HG03354 (cell line): ENCODE measurements around the gene EFNA5.
"Not testable (repeated sequence)": the region's sequence is repeated elsewhere in the genome, so short reads cannot be mapped to it uniquely, and the experiment has no call there.

Experiments used
- ATAC-seq: cut with Tn5 transposase; IDR thresholded peaks from one replicate; pipeline ENCODE4 v1.9.1; 2021; ENCODE audit warnings: mild to moderate bottlenecking; ENCODE audit not compliant: unreplicated experiment, poor library complexity, severe bottlenecking

The EFNA5 gene

DNA sequence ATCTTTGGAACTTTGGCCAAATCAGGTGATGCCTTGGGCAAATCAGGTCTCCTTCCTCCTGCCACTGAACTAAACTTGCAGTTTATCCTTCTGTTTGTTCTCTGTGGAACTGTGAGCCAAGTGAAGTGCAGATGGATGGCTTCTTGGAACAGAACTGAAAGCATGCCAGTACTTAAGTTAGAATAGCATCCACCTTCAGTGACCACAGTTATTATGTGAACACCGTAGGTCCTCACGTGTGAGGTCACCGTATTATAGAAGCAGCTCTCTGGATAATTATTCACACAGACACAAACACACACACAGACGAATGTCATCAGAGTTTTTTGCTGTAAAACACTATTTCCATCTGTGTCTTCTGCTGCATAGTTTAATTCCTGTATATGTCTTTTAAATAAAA is 162.6 kb downstream of the EFNA5 start:
- ATAC-seq, result no peak

DNA sequence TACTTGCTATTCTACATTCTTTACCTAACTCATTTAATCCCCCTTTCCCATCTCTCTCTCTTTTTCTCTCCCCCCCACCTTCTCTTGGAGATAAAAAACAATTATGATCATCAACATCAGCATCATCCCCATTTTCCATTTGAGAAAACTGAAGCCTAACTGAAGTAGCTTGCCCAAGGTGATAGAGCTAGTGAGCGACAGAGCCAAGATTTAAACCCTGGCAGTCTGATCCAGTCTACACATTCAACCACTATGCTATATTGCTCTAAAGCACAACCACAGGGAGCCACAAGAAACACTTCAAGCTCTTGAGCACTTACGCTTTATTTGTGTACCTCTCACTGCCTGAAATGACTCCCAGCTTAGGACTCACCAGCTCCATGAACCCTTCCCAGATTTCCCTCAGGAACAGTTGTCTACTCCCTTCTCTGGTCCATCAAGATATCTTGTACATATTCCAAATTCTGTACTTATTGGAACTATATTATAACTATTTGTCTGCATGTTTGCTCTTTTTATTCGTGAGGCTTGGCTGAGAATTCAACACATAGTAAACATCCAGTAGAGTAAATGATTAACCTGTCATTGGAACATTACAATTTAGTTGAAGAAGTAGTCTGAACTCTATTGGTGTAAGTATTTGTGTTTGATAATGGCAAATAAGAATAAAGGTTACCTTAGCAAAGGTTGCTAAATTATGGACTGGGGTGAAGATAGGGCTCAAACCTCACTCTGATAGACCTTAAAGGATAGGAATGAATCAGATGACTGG is 164.8 kb downstream of the EFNA5 start:
- ATAC-seq, result no peak

GRCh38 chr5:107504424-107504823 is 166.3 kb downstream of the EFNA5 start:
- no peak for ATAC-seq

GRCh38 chr5:107502676-107503060 is 168.1 kb downstream of the EFNA5 start:
- no peak for ATAC-seq

GRCh38 chr5:107501965-107502675 is 168.6 kb downstream of the EFNA5 start:
- ATAC-seq, result no peak

DNA sequence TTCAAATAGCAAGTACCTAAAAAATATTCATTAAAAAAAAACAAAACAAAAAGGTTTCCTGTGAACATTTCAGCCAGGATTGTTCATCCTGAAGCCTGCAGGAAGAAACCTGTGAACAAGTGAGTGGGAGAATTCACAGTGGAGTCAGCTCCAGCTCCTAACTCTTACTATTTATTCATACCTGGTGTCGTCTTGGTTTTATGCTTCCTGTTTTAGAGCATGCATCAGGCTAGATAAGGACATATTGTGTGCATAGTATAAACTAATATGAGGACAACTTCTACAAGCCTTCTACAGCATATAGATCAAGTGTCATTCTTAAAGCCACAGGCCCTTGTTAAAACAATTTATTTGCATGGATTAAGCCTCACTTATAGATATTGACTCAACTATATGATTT is 169.9 kb downstream of the EFNA5 start:
- no peak for ATAC-seq

- ATAC-seq, result no peak
Measured at GRCh38 chr5:107500347-107500746, 170.4 kb downstream of the EFNA5 start.

GRCh38 chr5:107499776-107500175 is 171.0 kb downstream of the EFNA5 start:
- ATAC-seq, result no peak

DNA sequence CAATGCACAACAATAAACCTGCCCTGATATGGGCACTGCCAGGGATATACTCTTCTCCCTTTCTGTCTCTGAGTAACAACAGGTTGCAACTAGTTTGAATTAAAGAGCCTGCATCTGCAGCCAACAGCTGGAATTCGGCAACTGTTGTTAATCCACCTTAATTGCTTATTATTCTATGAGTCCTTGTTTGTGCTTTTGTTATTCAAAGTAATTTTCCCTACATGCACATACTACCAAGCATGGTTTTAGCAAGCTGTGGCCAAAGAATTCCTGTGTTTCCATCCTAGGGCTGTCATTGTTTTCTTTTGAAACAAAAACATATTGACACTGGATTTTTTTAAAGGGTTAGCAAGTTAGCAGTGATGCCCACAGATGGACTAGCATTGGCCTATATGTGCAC is 171.5 kb downstream of the EFNA5 start:
- no peak for ATAC-seq

- ATAC-seq, result no peak
Measured at GRCh38 chr5:107496466-107496865, 174.3 kb downstream of the EFNA5 start.

DNA sequence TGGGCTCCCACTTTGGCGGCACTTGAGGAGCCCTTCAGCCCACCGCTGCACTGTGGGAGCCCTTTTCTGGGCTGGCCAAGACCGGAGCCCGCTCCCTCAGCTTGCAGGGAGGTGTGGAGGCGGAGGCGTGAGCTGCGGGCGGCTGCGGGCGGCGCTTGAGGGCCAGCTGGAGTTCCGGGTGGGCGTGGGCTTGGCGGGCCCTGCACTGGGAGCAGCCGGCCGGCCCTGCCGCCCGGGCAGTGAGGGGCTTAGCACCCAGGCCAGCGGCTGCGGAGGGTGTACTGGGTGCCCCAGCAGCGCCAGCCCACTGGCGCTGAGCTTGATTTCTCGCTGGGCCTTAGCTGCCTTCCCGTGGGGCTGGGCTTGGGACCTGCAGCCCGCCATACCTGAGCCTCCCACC is 176.6 kb downstream of the EFNA5 start:
- ATAC-seq, result not testable (repeated sequence)

GRCh38 chr5:107487056-107487542 is 183.6 kb downstream of the EFNA5 start:
- ATAC-seq, result no peak

DNA sequence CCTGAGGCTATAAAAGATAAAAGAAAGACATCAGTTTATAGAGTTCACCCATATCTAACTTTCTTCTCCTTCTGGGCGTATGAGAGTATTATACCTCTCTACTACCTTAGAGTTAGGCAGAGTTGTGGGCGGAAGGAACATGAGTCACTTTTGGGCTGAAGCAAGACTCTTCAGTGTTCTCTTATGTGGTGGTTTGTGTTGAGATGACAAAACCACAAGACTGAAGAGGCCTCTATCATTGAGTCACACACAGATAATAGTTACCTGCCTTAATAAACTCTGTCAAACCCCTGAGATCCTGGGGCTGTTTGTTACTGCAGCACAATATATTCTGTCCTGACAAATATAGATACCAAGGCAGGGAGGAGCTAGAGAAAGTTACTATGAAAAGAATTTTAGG is 184.2 kb downstream of the EFNA5 start:
- ATAC-seq, result peak; percentile 65

DNA sequence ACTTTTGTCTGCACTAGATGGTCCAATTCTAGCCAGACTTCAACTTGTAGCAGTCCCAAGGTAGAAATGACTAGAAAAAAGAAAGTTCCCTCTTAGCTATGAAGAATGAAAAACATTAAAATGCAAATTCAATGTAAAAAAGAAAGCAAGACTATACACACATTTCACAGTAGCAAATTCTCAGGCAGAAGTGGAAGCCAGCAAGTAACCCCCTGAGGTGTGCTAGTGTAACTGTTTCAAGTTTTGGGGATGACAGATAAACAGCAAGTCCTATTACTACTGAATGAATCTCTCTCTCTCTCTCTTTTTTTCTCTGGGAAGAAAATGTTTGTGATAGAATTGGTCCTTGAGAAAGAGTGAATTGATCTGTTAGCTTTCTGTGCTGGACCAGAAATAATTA is 185.6 kb downstream of the EFNA5 start:
- peak; percentile 78 for ATAC-seq

DNA sequence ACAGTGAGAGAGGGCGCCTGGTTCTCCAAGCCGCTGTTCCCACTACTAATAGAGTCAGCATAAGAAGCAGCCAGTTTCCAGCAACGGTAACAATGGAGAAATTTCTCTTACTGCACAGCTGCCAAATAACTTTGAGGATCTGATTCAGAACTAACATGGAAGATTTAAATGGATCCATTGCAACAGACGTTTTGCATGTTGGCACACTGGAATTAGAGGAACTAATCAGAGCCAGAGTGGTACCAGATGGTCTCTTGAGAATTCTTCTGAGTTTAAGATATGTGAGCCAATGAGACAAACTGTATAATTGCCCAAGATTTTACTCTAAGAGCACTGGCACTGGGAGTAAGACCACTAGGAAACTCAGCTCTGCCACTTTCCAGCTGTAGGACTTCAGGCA is 186.5 kb downstream of the EFNA5 start:
- ATAC-seq, result no peak

- ATAC-seq, result no peak
Measured at GRCh38 chr5:107483231-107484024, 187.3 kb downstream of the EFNA5 start.

DNA sequence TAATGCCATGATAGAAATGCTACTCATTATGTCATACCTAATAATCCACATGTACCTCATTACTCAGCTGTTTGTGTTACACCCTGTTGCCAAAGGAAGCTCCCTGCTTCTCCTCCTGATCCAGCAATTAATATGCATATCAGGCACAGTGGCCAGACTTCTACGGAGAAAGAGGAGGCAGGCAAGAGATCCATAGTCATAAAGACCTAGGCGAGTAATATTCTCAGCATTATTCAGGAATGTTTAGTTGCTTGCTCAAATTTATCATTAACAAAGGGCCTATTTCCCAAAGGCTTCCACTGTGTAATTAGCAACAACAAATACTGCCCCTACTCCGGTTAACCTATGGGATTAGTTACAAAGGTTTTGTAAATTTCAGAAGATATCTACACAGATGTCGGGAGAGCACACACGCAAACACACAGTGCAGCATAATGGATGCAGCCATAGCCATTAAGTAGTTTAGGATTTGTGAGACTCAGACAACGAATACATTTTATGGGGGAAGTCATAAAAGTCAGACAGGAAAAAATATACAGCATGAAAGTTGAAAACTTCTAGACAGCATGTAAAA is 192.6 kb downstream of the EFNA5 start:
- ATAC-seq, result no peak

- no peak for ATAC-seq
Measured at GRCh38 chr5:107477492-107477891, 193.2 kb downstream of the EFNA5 start.

GRCh38 chr5:107476783-107477182 is 194.0 kb downstream of the EFNA5 start:
- peak; percentile 83 for ATAC-seq
